Amniotic stem cell (primary cell): ENCODE data around the gene GPX7.
"Not testable (repeated sequence)": the region's sequence is repeated elsewhere in the genome, so short reads cannot be mapped to it uniquely, and the experiment has no call there.

ENCODE experiments used
- DNase-seq: peaks from one replicate; lab custom pipeline; 2025; lab: John Stamatoyannopoulos, UW

GPX7 gene

GRCh38 chr1:52601991-52602855, at the start of gene GPX7:
GPX7 (plus strand) TSS chr1:52602371; CDS start chr1:52602410, 39 bp downstream.
- no peak for DNase-seq

GRCh38 chr1:52552505-52553361, 49.4 kb upstream of the GPX7 start, which contains the start of gene TUT4:
TUT4 (minus strand) TSS chr1:52553092; CDS start chr1:52526280, 26,812 bp downstream.
- peak; percentile 49 for DNase-seq

- DNase-seq = peak; percentile 87
Observed at GRCh38 chr1:52553362-52554266, 48.6 kb upstream of the GPX7 start.

GRCh38 chr1:52554267-52554640, 47.9 kb upstream of the GPX7 start:
- DNase-seq = no peak

- DNase-seq = no peak
Observed at GRCh38 chr1:52554756-52555155, 47.4 kb upstream of the GPX7 start.

GRCh38 chr1:52556641-52557360, 45.4 kb upstream of the GPX7 start:
- DNase-seq = no peak

GRCh38 chr1:52558941-52559340, 43.2 kb upstream of the GPX7 start:
- no peak for DNase-seq

GRCh38 chr1:52559875-52560274, 42.3 kb upstream of the GPX7 start:
- DNase-seq = no peak

GRCh38 chr1:52562766-52563165, 39.4 kb upstream of the GPX7 start:
- no peak for DNase-seq

- DNase-seq = no peak
Observed at GRCh38 chr1:52567943-52568342, 34.2 kb upstream of the GPX7 start.

- no peak for DNase-seq
Observed at GRCh38 chr1:52569449-52570210, 32.5 kb upstream of the GPX7 start.

GRCh38 chr1:52571783-52572182, 30.4 kb upstream of the GPX7 start:
- no peak for DNase-seq

GRCh38 chr1:52572387-52572786, 29.8 kb upstream of the GPX7 start:
- DNase-seq = no peak

GRCh38 chr1:52574594-52574993, 27.6 kb upstream of the GPX7 start:
- peak; percentile 80 for DNase-seq

- no peak for DNase-seq
Observed at GRCh38 chr1:52576074-52576473, 26.1 kb upstream of the GPX7 start.

GRCh38 chr1:52578066-52578465, 24.1 kb upstream of the GPX7 start:
- DNase-seq = not testable (repeated sequence)

- no peak for DNase-seq
Observed at GRCh38 chr1:52579415-52579814, 22.8 kb upstream of the GPX7 start.

GRCh38 chr1:52580283-52580682, 21.9 kb upstream of the GPX7 start:
- DNase-seq = no peak

GRCh38 chr1:52582116-52582696, 20.0 kb upstream of the GPX7 start:
- no peak for DNase-seq

- no peak for DNase-seq
Observed at GRCh38 chr1:52585474-52585873, 16.7 kb upstream of the GPX7 start.
